Gastrocnemius medialis (tissue), 4 donors: ENCODE results near the gene QARS1. TPM values are rescaled to one million over a fixed set of nuclear protein-coding genes. Genes with fewer than 3 reads are reported as not detected.

Experiments
- ATAC-seq, 2 donors: fragments of 150-250 bp; one replicate each; pipeline ENCODE4 v1.9.1; 2016
- DNase-seq, 2 donors: peaks; one replicate each; pipeline ENCODE4 v3.0.0-alpha.2; 2019
- H3K27ac ChIP-seq, 4 donors: fragments of 200-600 bp; sonication (generic); 1 replicate in 1 of 4; 2 replicates in 3 of 4; pipeline ENCODE4 v1.5.1; 2016 to 2018; ENCODE audit warnings: mild to moderate bottlenecking in 2 of 4, moderate library complexity in 1 of 4
- H3K27me3 ChIP-seq, 3 donors: fragments of 200-600 bp; sonication (generic) in 2 of 3; 1 replicate in 1 of 3; 2 replicates in 2 of 3; pipeline versions ENCODE4 v1.5.1 to v1.6.0; 2016 to 2019; ENCODE audit warnings: mild to moderate bottlenecking in 1 of 3, moderate library complexity in 1 of 3
- H3K36me3 ChIP-seq, 2 donors: fragments of 200-600 bp; sonication (generic) in 1 of 2; one replicate each; pipeline ENCODE4 v1.5.1; 2017 to 2018
- H3K4me1 ChIP-seq, 2 donors: fragments of 200-600 bp; sonication (generic) in 1 of 2; one replicate each; pipeline ENCODE4 v1.5.1; 2016 to 2017; ENCODE audit warnings: mild to moderate bottlenecking in 2 of 2
- H3K4me3 ChIP-seq, 4 donors: fragments of 200-600 bp; sonication (generic) in 3 of 4; 1 replicate in 1 of 4; 2 replicates in 3 of 4; pipeline ENCODE4 v1.5.1; 2016 to 2019; ENCODE audit warnings: mild to moderate bottlenecking in 2 of 4
- H3K9me3 ChIP-seq, 3 donors: fragments of 200-600 bp; sonication (generic) in 2 of 3; 1 replicate in 1 of 3; 2 replicates in 2 of 3; pipeline ENCODE4 v1.5.1; 2016 to 2019
- CTCF ChIP-seq, 5 experiments: fragments of 450-650 bp in 3 of 5; fragments of 200-600 bp in 2 of 5; sonication (generic) in 2 of 5; IDR thresholded peaks in 4 of 5; conservative IDR thresholded peaks in 1 of 5; 1 replicate in 4 of 5; 2 replicates in 1 of 5; pipeline ENCODE4 v1.5.1; 2016 to 2019; ENCODE audit warnings: antibody characterized with exemption in 5 of 5, mild to moderate bottlenecking in 3 of 5, moderate library complexity in 3 of 5
- POLR2A ChIP-seq, 2 donors: fragments of 450-650 bp; IDR thresholded peaks; one replicate each; pipeline ENCODE4 v1.6.1; 2017; ENCODE audit warnings: antibody characterized with exemption in 2 of 2, mild to moderate bottlenecking in 2 of 2, moderate library complexity in 2 of 2
- in situ Hi-C, 4 donors: fragments of 200-750 bp; cut with MboI; loops; one replicate each; pipeline versions ENCODE4 v1.15.0 to v1.8.0; 2017; ENCODE audit warnings: low sequenced_read_pairs in 4 of 4
- intact Hi-C: fragments of 100-400 bp; cut with DNase I; formaldehyde crosslinking; loops from one replicate; pipeline ENCODE4 v1.15.1; 2023; ENCODE audit warnings: low total_unique reads
- total RNA-seq, 4 donors: library from RNA; depleted of rRNA; stranded (reverse); fragments of >200 nt; gene quantifications; one replicate each; pipeline versions ENCODE4 v1.1.0 to v1.2.3, GENCODE V29; 2016

QARS1 gene
- total RNA-seq, 4 donors from 2014 or later, result 157 to 259 (median 173) TPM

GRCh38 chr3:49122451-49122850 lies 17.9 kb upstream of the QARS1 start:
- Histone ChIP-seq H3K9me3 (no peaks in the 10 kb centered on the region), H3K4me1 (peaks cover 16 to 17% of the 10 kb centered on the region in 2 donors), H3K36me3 (peaks cover 2 to 75% of the 10 kb centered on the region in 2 donors), H3K27me3 (no peaks in the 10 kb centered on the region), H3K4me3 (no peak overlapping the region), H3K27ac (no peak overlapping the region)
- in situ Hi-C loops, result no loop called here
- TF ChIP-seq POLR2A (IDR thresholded peaks at IDR 0.05) (no peak), CTCF (IDR thresholded peaks at IDR 0.05 in 4 of 5, conservative IDR thresholded peaks at IDR 0.05 in 1 of 5) (no peak)
- no peak for ATAC-seq
- intact Hi-C loops, result no loop called here
- DNase-seq, result no peak

- peak overlapping the region in 1 of 4 donors; percentile 99 for H3K27ac ChIP-seq
- in situ Hi-C loops, result no loop called here
- ATAC-seq, result no peak
- H3K9me3 ChIP-seq, result no peaks in the 10 kb centered on the region
- H3K4me3 ChIP-seq, result no peak overlapping the region
- peaks cover 2 to 78% of the 10 kb centered on the region in 2 donors for H3K36me3 ChIP-seq
- DNase-seq, result no peak
- intact Hi-C loops, result no loop called here
- H3K27me3 ChIP-seq, result no peaks in the 10 kb centered on the region
- peaks cover 16 to 17% of the 10 kb centered on the region in 2 donors for H3K4me1 ChIP-seq
- TF ChIP-seq CTCF (IDR thresholded peaks at IDR 0.05 in 4 of 5, conservative IDR thresholded peaks at IDR 0.05 in 1 of 5), result no peak
- TF ChIP-seq POLR2A (IDR thresholded peaks at IDR 0.05), result no peak
These were observed 17.5 kb upstream of the QARS1 start for GRCh38 chr3:49122022-49122421.

- intact Hi-C loops (no loop called here), in situ Hi-C loops (no loop called here)
- no peaks in the 10 kb centered on the region for H3K27me3 ChIP-seq
- H3K4me1 ChIP-seq, result peaks cover 16 to 17% of the 10 kb centered on the region in 2 donors
- DNase-seq, result no peak
- TF ChIP-seq CTCF (IDR thresholded peaks at IDR 0.05 in 4 of 5, conservative IDR thresholded peaks at IDR 0.05 in 1 of 5), result no peak
- peak overlapping the region; percentile 77 to 100 (median 96) for H3K4me3 ChIP-seq
- H3K27ac ChIP-seq, result peak overlapping the region; percentile 83 to 99 (median 95)
- no peaks in the 10 kb centered on the region for H3K9me3 ChIP-seq
- peaks cover 2 to 78% of the 10 kb centered on the region in 2 donors for H3K36me3 ChIP-seq
- ATAC-seq, result peak in 1 of 2 donors; percentile 9
These were observed 16.7 kb upstream of the QARS1 start for GRCh38 chr3:49121132-49121736.

GRCh38 chr3:49120438-49121131 lies 16.0 kb upstream of the QARS1 start, which contains the start of gene USP19:
USP19 (minus strand) TSS chr3:49120823; CDS start chr3:49119145, 1,678 bp downstream.
- Histone ChIP-seq H3K9me3 (no peaks in the 10 kb centered on the region), H3K36me3 (peaks cover 2 to 78% of the 10 kb centered on the region in 2 donors), H3K4me3 (peak within 1 kb of the TSS; percentile 77 to 100 (median 96)), H3K27me3 (no peaks in the 10 kb centered on the region), H3K4me1 (peaks cover 16 to 17% of the 10 kb centered on the region in 2 donors), H3K27ac (peak within 1 kb of the TSS; percentile 83 to 99 (median 95))
- intact Hi-C loops, result loop anchor here (1.0 kb wide), 3 partner anchors 13 to 26 kb away; partner anchors contain the start of genes LAMB2, QARS1 and QRICH1
- ATAC-seq, result peak; percentile 91 to 93
- peak; percentile 93 to 97 for DNase-seq
- in situ Hi-C loops, result no loop called here
- TF ChIP-seq POLR2A (IDR thresholded peaks at IDR 0.05) (peak; percentile 86 to 90), CTCF (IDR thresholded peaks at IDR 0.05 in 4 of 5, conservative IDR thresholded peaks at IDR 0.05 in 1 of 5) (no peak)
